Inflammatory macrophage (primary cell): ENCODE data around the gene TUSC2.

ENCODE experiments used
- DNase-seq, 2 donors: peaks; one replicate each; pipeline ENCODE4 v3.0.0-alpha.2; 2020 to 2022

TUSC2 gene

DNA sequence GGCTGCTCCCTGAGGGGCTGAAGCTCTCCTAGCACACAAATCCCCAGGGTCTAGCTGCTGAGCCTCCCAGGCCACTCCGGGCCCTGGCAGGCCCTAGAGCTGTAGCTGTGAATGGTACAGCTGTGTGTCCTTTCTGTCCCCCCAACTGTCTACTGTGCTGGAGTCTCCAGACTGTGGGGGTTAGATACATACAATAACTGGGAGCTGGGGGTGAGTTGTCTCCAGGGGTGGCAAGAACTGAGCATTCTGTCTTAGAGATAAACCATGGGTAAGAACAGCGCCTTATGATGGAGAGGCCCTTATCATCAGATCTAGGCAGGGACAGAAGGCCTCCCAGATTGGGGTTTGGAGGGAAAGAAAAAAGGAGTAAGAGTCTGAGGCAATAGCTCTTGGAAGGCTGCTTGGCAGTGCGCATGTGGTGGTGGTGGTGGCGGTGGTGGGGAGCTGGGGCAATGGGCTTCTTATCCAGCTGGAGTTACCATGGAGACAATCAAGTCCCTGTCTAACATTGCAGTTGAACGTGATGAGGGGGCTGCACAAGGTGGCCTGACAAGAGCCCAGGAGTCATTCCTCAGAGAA, 26.3 kb upstream of the TUSC2 start:
- DNase-seq: no peak

GRCh38 chr3:50353245-50354004, 25.4 kb upstream of the TUSC2 start:
- no peak for DNase-seq

- peak; percentile 31 to 47 for DNase-seq
Observed at GRCh38 chr3:50352781-50353180, 24.8 kb upstream of the TUSC2 start.

GRCh38 chr3:50351323-50351697, 23.3 kb upstream of the TUSC2 start:
- no peak for DNase-seq

DNA sequence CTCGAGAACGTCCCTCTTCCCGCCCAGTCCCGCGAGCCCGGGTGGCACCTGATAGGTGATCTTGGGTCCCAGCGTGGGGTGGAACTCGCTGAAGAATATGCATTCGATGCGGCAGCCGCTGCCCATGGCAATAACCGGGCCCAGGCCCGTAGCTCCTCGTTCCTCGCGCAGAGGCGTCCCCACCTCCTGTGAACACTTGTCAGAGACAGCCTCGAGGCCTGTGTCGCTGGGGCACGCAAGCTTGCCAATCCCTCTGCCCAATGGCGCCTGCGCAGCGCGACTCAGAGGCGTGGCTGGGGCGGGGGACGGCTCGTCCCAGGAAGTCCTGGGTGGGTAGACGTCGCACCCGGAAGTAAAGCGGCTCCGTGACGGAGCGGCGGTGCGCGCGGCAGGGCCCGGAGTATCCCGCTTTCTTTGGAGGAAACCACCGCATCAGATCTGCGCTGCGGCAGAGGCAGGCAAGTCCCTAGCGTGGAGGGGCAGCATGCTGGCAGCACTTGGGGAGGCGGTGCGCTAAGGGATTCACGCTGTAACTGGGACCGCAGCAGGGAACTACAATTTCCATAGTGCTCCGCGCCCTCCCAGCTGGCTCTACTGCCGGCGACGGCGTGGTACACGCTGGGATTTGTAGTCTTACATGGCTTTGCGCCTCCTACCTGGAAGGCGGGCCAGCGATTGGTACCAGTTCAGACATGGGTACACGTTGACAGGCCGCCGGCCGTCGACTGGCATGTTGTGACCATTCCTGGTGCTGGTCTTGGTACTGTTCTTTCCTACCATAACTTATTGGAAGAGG, 22.7 kb upstream of the TUSC2 start, which contains the start of the genes CYB561D2 and NPRL2:
TSS of gene CYB561D2 (plus strand) at position 336 of the 796 bp plus-strand sequence. CDS start 572 bp downstream, outside the sequence.
TSS of gene NPRL2 (minus strand) at position 249 of the 796 bp plus-strand sequence. CDS start at position 126, 123 bp downstream.
- peak; percentile 97 to 98 for DNase-seq

DNA sequence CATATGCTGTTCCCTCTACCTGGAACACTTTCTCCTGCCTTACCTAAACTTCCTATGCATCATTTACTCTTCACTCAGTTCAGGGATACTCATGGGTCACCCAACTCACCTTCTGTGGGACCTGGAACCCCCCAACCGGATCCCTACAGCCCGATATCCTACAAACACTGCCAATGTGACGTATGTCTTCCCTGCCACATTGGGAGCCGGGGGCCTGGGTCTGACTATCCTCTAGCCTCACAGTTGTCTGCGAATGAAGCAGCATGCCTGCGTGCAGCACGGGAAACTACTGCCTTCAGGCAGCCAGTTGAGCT, 22.1 kb upstream of the TUSC2 start:
- no peak for DNase-seq

DNA sequence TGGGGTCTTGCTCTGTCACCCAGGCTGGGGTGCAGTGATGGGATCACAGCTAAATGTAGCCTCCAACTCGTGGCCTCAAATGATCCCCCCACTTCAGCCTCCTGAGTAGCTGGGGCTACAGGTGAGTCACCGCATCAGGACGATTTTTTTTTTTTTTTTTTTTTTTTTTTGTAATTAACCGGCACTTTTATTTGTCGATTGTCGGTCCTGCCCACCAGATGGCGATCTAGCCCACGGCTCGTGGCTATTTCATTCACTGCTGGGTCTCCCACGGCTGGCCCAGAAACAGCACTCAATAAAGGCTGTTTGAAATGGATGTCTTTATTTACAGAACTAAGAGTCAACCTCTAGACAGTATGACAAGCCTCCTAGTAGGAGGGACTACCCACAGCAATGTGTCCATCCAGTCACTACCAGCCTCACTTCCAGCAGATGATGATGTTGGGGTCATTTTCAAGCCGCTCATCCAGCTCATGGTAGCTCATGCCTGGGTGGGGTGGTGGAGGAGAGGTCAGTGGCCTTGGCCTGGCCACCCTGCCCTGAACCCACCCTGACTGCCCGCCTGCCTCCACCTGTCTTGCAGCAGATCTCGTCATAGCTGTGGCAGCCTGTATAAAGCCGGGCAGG, 19.3 kb upstream of the TUSC2 start:
- DNase-seq: peak; percentile 66 to 79

DNA sequence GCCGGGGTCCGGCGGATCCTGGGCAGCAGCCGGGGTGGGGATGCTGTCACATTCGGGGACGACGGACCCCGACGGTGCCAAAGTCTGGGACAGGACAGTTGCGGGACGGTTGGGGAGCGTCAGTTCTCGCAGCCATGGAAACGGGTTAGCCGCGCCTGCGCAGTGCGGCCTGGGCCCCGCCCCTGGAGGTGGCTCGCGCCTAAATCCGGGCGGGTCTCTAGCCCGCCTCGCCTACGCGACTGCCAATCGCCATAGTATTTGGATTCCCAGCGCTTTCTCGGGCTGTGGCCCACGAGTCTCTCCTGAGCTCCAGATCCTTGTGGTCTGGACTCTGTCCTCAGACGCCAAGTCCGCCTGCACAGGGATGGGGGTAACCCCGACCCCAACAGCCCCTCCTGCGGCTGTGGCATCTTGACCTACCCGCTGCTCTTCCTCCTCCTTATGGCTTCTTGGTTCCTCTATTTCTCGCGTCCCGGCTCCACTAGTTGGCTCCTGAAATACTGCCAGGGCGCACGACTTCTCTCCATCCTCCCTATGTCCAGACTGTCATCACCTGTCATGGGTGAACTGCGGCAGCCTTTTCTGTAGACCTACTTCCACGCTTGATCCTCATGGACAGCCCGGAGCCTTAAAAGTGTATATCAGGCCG, 17.7 kb upstream of the TUSC2 start, which contains the start of gene ZMYND10:
TSS of gene ZMYND10 (minus strand) at position 147 of the 649 bp plus-strand sequence. CDS start 153 bp downstream, outside the sequence.
- DNase-seq: peak; percentile 85 to 87

GRCh38 chr3:50345008-50345407, 17.0 kb upstream of the TUSC2 start:
- no peak for DNase-seq

GRCh38 chr3:50342813-50343633, 15.0 kb upstream of the TUSC2 start:
- DNase-seq: no peak

DNA sequence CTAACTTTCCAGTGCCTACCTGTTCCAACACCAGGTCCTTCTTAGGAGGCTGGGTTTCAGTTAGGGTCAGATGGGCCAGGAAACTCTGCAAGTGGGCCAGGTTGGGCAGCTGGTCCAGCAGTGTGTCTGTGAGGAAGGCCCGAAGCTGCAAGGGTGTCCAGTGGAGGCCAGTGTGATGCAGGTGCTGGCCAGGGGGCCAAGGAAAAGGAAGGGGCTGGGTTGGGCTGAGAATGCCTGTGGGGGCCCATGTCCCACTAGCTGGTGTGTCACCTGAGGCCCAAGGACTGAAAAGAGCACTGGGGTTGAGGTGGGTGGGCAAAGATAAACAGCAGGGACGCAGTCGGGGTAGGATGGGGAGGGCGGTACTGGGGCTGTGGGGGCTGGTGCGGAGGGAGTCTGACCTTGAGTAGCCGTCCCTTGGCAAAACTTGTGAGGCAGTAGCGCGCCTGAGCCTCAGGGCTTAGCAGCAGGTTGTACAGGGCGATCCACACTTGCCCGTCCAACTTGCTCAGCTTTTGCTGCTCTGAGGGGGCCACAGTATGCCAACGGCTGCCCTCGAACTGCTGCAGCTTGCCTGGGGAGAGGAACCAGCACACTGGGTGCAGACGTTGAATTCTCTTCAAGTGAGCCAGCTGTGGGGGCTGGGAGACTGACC, 14.1 kb upstream of the TUSC2 start:
- no peak for DNase-seq

GRCh38 chr3:50341537-50341936, 13.5 kb upstream of the TUSC2 start:
- DNase-seq: no peak

- peak; percentile 85 to 87 for DNase-seq
Observed at GRCh38 chr3:50340448-50341329, 12.7 kb upstream of the TUSC2 start, which contains the start of gene RASSF1. Gene RASSF1, minus strand, starts transcription at chr3:50340836. Its CDS starts 31 bp downstream, at chr3:50340805.

DNA sequence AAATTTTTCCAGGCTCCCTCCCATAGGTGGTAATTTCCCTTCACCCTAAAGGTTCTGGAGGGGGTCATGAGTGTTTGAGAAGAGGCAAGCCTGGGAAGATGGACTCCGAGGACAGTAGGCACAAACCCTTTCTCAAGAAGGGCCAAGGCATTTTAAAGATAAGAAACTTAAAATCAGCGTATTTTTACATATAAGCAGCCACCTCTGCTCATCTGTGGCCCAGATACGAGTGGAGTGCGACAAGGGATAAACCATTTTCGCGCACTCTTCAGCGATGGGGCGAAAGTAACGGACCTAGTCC, 12.1 kb upstream of the TUSC2 start:
- no peak for DNase-seq

DNA sequence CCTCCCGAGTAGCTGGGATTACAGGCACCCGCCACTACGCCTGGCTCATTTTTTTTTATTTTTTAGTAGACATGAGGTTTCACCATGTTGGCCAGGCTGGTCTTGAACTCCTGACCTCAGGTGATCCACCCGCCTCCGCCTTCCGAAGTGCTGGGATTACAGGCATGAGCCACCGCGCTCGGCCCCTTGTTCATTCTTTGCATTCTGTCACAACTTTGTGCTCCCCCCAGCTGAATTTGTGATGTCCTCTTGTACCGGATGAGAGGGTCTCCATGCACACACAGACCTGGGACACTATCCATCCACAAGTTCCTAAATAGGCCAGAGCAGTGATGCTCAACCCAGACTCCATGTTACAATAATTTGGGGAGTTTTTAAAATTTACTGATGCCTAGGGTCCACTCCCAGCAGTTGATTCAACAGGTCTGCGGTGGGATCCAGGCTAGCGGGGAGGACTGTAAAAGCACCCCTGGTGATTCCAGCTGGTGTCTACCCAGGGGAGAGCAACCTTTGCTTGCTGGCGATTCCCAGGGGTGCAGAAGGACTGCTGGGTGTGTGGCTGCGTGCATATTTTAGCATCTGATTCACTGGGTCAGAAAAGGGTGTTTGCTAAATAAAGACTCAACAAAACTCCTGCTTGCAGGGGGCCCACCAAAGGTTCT, 11.6 kb upstream of the TUSC2 start:
- DNase-seq: no peak

GRCh38 chr3:50338965-50339364, 10.9 kb upstream of the TUSC2 start:
- DNase-seq: peak; percentile 56 to 64

- DNase-seq: peak; percentile 100
Observed at GRCh38 chr3:50337175-50337861, 9.3 kb upstream of the TUSC2 start.

DNA sequence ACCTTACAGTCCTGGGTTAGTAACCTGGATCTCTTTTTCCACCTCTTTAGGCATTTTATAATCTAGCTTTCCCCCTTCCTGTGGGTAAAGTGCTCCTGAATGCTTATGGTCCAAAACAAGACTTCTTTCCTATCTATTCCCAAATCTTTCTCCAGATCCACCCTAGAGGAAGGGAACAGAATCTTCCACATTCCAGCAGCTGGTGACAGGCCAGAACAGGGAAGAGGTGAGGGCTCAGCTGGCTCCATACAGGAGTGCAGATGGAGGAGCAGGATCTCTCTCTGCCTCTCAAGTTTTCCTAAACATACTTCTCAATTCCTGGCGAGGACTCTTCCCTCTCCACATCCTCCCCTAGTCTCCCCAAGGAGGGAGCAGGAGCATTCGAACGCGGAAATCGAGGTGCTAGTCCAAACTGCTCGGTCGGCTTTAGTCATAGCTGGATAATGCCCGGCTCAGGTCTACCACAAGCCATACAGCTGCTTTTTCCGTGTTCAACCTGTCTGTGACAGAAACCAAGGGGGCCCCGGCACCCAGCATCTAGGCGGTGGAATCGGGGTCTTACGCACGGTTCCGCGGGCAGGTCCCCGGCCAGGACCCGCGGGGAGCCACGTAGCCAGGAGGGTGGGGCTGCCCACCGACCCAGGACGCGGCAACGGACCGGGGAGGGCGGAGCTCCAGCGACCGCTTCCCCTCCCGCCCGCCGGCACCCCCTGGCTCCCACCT, 8.6 kb upstream of the TUSC2 start:
- DNase-seq: no peak
